Left forelimb (tissue), 1 donor: ENCODE data around the gene CD28.
"Not testable (repeated sequence)": the region's sequence is repeated elsewhere in the genome, so short reads cannot be mapped to it uniquely, and the experiment has no call there.

Experiments
- DNase-seq: peaks from one replicate; pipeline ENCODE4 v3.0.0-alpha.2; 2018; ENCODE audit warnings: low spot score

Gene CD28

GRCh38 chr2:203748331-203749126 is 42.1 kb downstream of the CD28 start:
- DNase-seq: no peak

GRCh38 chr2:203750346-203751068 is 44.1 kb downstream of the CD28 start:
- no peak for DNase-seq

- DNase-seq: no peak
These were observed 45.3 kb downstream of the CD28 start for GRCh38 chr2:203751685-203752271.

GRCh38 chr2:203756161-203756560 is 49.7 kb downstream of the CD28 start:
- DNase-seq: no peak

- no peak for DNase-seq
These were observed 52.6 kb downstream of the CD28 start for GRCh38 chr2:203758841-203759689.

- DNase-seq: no peak
These were observed 53.4 kb downstream of the CD28 start for GRCh38 chr2:203759690-203760365.

- no peak for DNase-seq
These were observed 54.7 kb downstream of the CD28 start for GRCh38 chr2:203761121-203761520.

GRCh38 chr2:203763241-203763937 is 57.0 kb downstream of the CD28 start:
- no peak for DNase-seq

GRCh38 chr2:203763938-203764664 is 57.7 kb downstream of the CD28 start:
- DNase-seq: no peak

- DNase-seq: no peak
These were observed 66.2 kb downstream of the CD28 start for GRCh38 chr2:203772456-203773165.

GRCh38 chr2:203774760-203775159 is 68.3 kb downstream of the CD28 start:
- DNase-seq: no peak

GRCh38 chr2:203775684-203776083 is 69.2 kb downstream of the CD28 start:
- no peak for DNase-seq

GRCh38 chr2:203777030-203777429 is 70.6 kb downstream of the CD28 start:
- no peak for DNase-seq

- not testable (repeated sequence) for DNase-seq
These were observed 73.1 kb downstream of the CD28 start for GRCh38 chr2:203779477-203780073.

- DNase-seq: no peak
These were observed 73.8 kb downstream of the CD28 start for GRCh38 chr2:203780231-203780630.

GRCh38 chr2:203781151-203781550 is 74.7 kb downstream of the CD28 start:
- DNase-seq: no peak

- no peak for DNase-seq
These were observed 76.0 kb downstream of the CD28 start for GRCh38 chr2:203782262-203782976.

- DNase-seq: no peak
These were observed 77.2 kb downstream of the CD28 start for GRCh38 chr2:203783496-203784203.
